CD4-positive, alpha-beta T cell treated with Interleukin-12 subunit alpha and Interleukin-12 subunit beta, for 1 hour (primary cell): Measurements from ENCODE around the gene HOXB6.

ENCODE experiments used
- DNase-seq: peaks from one replicate; pipeline ENCODE4 v3.0.0-alpha.2; 2020

HOXB6 gene

DNA sequence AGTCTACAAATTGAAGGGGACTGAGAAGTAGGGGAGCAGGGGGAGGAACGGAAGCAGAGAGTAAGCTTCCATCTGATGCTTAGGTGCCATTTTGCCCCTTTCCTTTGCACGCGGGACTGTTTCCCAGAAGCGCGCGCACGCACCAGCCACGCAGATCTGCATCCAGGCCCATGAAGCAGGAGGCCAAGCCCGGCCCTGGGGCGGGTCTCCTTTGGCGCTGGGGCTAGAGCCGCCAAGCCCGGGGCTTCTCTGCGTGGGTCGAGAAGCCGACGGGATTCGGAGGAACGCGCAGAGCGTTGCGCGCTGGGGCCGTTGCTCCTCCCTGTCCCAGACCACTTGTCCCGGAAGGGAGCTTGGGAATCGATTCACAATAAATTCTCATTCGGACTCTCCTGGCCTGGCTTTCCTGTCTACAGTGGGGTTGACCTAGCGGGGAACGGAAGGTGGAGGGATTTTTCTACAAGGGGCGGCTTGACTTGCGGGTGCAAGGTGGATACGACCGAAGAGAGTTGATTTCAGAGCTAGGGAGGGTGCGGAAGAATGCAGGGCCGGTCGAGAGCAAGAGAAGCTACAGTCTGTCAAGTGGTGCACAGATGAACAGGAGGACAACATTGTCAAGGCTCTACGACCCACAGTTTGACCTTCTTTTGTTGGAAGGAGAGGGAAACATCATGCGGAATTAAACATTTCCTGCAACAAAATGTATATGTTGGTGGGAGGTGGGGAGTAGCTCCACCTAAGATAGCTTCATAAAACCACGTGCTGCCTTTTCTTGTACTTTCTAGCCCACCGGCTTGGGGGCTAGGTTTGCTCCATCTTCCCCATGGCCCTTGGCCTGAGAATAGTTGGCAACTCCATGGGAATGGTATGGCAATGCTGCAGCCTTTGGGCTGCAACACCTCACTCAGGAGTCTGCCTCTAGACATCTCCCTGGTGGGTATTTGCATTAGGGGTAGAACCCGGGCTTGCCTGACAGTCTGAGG lies 16.9 kb upstream of the HOXB6 start:
- no peak for DNase-seq

DNA sequence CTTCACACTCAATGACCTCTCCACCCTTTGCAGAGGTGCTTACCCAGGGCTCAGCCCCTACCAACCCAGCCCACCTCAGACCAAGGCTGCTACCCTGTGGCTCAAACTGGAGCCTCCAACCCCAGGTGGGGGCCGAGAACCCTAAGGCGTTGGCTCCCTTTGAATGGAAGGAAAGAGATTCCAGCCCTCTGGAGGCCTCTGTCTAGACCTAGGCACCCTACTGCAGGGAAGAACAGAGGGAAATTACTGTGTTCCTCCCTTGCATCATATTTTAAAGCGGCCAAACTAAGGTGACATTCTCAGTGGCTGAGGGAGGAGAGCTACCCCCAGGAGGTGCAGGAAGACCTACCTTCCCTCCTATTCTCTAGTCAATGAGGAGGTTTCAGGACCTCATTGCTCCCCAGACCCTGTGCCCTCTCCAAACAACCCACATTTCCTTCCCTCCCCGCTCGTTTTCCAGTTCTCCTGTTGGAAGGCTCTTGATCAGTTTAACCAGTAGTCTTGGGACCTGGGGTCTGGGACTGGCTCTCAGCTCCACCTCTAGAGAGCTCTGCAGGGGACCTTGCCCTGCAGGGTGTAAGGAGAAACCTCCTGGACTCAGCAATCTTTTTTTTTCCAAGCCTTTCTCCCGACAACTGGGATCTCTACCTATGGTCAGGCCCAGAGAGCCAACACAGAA lies 15.8 kb upstream of the HOXB6 start:
- no peak for DNase-seq

DNA sequence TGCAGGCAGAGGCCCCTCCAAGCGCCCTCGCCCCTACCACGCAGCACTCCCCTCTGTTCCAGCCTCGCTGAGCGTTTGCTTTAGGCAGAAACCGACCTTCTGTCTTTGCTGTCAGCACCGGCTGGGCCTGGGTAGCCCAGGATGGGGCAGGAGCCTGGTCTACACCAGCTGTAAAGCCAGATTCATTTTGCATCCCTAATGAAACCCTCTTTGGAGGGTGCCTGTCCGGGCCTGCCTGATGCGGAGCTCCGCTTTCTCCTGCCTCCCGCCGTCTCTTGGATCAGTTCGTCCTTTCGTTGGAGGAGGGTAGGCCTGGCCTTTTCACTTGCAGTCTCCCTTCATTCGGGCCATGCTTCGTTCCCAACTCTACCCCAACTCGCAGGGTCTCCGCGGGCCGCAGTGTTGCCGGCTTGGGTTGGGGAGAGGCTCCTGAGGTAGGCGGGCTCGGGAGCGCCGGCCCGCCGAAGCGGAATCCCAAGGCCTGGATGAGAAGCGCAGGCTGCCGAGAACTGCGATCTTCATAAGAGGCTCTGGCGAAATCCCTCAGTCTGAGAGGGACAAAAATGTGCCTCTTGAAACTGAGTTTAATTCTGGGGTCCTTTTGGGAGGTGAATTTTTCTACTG lies 15.2 kb upstream of the HOXB6 start:
- DNase-seq = no peak

DNA sequence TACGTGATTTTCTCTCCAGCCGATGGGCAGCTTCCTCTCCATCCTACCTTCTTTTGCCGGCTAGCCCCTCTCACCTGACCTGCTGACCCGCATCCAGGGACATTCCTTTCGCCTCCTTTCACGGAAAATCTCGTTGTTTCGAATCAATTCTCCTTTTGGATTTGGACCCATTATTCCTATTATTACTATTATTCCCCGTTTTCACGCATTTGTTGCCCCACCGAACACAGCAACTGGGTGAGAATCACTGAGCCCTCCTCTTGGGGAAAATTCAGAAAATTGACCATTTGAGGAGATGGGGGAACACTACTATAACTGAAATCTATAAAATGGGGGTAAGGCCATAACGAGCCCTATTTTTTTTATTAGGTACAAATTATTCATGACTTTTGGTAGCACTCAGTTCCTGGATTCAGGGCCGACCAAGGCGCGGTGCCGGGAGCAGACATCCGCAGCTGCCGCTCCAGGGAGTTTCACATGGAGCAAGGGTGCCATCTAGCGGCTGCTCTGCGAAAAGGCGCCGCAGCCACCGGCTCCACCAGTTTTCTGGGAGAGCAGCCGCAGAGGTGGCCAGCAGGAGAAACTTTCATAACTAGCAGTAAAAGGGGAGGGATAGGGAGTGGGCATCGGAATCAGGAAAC lies 13.6 kb upstream of the HOXB6 start:
- DNase-seq = peak; percentile 86

DNA sequence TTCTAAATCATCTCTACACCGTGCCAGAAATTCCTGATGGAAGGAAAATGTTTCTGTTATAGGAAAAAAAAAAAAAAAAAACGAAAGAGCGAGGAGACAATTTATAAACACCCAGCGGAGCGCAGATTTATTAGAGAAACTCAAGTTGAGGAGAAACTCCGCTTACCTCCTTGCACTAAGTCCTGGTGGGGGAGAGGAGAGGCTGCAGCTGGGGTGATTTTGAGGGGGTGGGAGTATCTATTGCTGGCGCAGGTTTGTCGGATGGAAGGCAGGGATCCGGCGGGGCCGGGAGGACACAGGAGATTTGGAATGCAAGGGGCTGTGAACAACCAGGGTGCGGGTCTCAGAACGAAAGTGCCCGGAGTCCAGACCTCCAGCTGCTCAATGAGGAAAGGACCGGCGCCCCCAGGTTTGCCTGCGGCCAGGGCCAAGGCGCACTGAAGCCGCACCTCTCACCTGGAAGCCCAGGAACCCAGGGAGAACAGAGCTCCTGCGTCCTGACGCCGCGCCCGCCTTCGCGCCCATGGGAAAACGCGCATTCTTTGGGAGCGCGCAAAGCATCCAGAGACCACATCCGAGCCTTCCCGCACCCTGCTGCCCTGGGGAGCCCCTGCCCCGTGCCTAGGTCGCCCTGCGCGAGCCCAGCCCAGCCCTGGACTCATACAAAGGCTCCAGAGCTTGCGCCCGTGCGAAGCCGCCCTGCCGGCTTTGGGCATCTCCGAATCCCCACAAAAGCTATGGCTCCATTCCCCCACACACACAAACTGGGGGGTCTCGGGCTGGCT lies 12.9 kb upstream of the HOXB6 start:
- DNase-seq = no peak

DNA sequence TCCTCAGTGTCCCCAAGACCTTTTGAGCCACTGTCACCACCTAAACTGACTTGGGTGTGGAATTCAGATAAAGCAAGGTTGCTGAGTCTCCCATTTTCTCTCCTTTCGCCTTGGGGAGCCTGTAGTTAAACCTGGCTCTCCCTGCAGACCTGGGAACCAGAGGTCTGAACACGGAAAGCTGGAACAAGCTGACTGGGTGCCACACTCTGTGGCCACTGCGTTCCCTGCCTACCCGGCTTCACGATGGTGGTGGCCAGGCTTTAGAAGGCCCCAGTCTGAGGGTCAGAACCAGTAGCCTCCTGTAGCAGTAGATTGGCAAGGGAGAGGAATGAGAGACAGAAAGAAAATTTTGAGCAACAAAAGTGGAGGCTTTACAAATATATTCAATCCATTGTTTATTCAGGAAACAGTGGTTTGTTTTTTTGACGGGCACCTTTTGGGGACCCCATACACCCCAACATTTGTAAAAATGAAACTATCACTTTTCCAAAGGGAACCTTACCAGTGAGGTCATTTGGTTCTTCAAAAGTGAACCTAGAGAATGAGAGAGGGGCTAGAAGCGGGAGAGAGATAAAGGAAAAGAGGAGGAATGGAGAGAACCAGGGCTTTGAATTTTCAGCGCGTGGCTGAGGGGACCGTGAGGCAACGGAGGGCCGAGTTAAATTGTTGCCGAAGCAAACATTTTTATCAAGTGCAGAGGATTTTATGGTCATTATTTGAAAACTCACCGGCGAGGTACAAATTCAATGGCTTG lies 12.1 kb upstream of the HOXB6 start:
- no peak for DNase-seq

DNA sequence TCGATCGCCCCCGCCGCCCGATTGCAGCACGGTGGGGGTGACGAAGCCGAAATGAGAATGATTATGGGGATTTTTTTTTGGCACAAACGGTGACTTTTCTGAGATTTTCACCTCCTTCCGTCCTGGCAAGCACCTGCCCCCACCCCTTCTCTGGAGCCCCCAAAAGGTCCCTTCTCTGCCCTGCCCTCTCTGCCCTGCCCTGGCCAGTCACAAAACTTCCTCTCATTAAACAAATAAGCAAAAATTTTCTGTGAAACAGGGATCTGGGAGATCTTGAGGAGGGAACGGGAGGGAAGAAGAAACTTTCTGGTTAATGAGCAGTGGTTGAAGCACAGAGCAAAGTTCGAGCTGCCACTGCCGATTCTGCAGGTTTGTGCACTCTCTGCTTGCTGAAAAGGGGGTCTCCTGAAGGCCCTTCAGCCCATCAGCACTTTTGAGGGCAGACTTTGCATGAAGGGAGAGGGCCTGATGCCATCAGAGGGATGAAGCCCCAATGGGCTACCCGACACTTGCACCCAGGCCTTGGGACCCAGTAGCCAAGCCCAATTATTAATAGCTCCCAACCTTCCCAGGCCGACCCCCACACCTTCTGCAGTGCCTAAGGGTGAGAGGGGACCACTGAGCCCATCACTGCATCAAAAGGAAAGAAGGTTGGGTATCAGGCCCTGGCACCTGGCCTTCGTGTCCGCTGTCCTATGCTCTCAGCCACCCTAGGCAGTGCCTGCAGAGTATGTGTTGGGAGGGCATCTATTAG lies 11.4 kb upstream of the HOXB6 start:
- no peak for DNase-seq

DNA sequence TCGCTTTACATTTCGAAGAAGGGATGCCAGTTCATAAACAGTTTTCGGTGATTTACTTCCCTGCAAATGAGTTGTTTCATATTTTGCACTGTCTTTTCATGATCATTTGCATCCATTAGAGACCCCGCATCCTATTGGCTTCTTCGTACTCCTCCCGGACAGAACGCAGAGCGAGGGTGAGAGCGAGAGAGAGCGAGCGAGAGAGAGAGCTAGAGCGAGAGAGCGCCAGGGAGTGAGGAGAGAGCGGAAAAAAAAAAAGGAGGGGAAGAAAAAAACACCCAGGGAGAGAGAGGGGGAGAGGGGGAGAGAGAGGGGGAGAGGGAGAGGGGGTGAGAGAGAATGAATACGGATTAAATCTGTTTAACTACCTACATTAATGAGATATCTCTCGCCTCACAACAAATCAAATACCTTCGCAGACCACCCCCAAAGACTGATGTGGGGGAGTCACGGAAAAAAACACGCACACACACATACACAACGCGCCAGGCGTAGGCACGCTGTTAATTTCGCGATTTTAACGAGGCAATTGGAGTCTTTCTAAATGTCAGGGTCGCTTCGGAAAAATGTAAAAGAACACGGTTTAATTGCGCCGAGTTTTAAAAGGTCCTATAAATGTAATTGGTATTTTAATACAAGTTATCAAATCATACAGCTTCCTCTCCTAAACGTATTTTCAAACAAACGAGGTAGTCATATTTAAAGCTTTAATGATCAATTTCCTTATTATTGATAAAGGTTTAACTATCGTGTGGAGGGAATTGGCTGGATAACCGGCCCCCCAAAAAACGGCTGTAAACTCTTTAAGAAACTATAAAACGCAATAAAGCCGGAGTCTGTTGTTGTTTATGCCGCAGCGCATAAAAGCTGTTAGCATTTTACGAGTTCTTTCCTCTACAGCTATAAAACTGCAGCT lies 10.5 kb upstream of the HOXB6 start, which contains the start of gene HOXB8:
Gene HOXB8 (minus strand): TSS at position 246 of the 916 bp plus-strand sequence. CDS start 588 bp downstream, outside the sequence.
- DNase-seq = no peak

DNA sequence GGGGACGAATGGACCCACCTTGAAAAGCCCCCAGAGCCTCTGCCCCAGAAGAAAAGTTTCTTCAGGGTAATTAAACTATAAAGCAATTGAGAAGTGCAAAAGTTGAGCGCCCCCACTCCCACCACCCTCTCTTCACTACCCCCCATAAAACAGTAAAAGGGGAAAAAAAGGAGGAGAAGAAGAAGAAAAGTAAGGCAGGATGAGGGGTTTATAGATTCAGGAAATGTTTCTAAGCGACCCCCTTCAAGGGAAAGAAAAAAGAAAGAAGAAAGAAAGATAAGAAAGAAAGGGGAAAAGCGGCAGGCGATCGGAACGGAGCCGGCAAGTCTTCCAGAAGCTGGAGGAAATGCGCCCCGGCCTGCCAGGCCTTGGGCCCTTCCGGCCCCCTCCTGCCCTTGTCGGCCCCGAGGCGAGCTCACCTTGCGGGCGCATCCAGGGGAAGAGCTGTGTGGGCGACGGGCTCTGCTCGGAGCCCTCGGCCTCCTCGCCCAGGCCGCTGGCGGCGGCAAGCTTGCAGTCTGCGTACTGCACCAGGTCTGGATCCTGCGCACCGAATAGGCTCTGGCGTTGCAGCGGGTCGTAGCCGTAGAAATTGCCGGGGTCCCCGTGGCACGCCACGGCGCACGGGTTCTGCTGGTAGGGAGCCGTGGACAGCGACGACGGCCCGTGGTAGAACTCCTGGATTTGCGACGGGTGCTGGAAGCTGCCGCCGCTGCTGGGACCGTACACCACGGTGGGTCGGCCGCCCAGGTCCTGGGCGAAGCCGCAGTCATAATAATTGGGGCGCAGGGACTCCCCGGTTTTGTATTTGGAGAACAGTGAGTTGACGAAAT lies 9.3 kb upstream of the HOXB6 start:
- DNase-seq = no peak

DNA sequence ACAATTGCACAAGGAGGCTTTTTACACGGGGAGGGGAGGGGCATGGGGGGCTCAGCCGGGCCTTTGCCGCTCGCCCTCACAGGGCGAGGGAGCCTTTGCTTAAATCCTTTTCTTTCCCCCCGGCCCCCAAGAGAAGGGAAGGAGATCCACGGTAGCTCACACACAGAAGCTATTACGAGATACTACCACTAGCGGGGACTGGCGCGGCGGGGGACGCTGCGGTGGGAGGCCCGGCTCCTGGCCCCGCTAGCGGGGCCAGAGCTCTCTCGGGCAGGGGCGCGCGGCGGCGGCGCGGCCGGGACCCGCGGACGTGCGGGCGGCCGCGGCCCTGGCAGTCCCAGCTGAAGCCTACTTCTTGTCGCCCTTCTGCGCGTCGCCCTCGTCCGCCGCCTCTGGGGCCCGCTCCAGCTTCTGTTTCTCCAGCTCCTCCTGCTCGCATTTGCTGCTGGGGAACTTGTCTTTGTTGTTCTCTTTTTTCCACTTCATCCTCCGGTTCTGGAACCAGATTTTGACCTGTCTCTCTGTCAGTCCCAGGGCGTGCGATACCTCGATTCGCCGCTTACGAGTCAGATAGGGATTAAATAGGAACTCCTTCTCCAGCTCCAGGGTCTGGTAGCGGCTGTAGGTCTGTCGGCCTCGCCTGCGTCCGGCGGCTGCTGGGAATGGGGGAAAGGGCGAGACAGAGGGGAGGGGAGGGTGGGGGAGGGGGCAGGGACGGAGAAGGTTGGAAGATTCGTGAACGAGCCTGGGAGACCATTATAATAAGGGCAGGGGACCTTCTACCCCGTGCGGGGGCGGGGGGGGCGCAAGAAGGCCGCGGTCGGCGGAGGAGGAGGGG lies 8.3 kb upstream of the HOXB6 start:
- peak; percentile 52 for DNase-seq

DNA sequence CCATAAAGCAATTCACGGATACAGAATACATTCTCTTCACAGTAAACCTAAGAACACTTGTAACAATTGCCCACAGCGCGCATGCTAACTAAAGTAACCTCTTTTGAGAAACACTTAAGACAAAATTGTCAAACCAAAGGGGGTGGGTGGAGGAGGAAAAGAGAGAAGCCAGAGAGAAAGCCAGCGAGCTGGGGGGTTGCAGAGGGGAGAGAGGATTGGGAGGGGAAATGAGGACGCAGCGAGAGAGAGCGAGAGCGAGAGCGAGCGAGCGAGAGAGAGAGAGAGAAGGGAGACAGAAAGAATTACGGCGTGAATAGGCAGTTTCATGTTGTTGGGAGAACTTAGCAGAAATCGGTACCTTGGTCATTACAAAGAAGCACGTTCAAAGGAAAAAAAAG lies 7.7 kb upstream of the HOXB6 start:
- no peak for DNase-seq

DNA sequence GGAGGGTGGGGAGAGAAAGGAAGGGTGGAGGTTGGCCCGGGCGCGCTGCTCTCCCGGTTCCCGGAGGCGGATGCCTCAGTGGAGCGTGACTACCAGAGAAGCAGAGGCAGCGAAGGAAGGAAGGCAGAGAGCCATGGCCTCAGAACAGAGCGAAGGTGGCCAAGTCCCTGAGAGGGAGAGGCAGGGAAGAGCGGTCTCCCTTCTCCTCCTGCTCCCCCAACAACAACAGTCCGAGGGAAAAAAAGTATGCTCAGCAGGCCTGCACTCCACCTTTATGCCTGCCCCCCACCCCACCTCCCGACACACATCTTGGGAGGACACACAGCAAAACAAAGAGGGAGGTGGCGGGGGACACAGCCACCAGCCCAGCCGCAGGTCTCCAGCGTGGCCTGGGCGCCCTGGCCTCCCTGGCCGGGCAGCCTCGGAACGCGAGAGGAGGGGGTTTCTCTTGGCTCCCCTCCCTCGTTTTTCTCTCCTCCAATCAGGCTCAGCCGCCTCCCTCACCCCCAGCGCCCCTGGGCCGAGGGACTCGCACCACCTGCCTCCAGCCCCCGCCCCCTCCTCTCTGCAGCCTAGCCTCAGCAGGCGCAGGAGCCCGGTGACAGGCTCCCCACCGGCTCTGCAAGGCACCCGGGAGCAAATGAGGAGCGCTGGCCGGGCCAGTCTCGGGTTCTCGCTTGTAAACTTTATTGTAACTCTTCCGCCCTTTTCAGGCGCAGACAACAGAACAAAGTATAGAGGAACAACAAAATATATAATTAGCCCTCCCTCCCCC lies 7.1 kb upstream of the HOXB6 start:
- no peak for DNase-seq

DNA sequence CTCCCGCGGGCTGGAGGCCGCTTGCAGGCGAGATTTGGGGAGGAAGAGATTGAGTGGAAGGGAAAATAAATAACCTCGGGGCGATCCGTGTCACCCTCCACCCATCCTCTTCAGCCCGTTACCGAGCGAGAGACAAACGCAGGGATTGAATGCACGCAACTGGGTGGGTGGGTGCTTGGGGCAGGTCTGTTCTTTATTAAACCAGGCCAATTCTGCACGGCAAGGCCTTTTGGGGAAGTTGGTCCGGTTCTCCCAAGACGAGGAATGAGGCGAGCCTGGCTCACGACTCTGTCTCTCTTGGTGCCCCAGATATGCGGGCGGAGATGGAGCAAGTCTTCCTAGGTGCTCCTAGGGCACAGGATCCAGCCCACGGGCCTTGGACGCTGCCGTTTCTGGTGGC lies 6.4 kb upstream of the HOXB6 start:
- DNase-seq = no peak

DNA sequence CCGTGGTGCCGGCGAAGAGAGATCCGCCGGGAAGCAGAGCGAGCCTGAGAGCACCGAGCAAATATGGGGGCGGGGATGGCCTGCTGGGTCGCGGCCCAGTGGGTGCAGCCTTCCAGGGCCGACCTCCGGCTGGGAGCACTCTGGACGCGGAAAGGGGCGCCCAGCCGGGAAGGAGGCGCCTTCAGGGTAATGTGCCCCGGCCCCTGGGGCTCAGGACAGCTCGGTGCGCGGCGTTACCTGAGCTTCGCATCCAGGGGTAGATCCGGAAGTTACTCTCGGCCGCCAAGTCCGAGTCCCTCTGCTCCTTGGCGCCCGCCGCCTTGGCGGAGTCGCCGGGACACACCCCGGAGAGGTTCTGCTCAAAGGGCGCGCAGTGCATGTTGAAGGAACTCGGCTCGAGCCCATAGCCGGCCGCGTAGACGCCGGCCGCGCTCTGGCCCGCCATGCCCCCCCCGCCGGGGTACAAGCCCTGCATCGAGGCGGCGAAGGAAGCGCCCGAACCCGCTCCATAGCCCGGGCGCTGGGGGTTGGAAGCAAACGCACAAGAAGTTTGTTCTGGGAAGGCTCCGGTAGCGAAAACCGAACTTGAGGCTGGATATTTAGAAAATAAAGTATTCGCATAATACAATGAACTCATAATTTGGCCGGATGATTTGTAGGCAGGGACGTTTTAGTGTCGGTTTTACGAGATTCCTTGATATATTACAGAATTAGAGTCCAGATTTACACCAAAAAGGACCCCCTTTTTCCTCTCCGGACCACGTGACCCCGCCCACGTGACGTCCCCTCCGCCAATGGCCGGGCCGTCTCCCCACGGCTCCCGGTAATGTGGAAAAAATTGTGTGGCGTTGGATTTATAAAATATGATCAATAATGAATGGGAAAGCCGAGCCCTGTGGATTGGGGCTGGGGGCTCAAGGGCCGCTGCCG lies 5.8 kb upstream of the HOXB6 start, which contains the start of gene HOXB7:
Gene HOXB7 (minus strand): TSS at position 736 of the 930 bp plus-strand sequence. CDS start 99 bp downstream, at position 637.
- peak; percentile 63 for DNase-seq

DNA sequence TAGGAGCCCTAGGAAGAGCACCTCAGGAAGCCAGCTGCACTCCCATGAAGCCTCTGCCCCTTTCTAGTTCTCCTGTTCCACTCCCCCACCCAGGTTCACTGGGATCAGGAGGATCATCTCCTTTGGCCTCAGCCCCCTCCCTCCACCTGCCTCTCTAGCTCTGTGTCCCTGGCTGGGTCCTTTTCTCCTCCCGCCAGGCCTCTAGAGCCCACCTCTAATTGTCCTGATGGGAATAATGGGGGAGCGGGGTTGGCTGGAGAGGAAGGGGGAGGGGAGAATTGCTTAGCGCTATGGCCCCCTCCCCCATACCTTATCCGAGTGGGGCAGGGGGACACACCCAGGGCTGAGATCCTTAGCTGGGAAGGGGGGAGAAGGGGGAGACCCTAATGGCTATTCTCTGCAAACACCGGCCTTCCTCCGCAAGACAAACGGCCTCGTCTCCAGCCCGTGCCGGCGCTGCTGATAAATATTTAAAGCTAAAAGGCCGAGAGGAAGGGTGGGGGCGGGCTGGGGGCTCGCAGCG lies 5.0 kb upstream of the HOXB6 start:
- no peak for DNase-seq
